Amniotic epithelial cell (primary cell): ENCODE data around the gene TLR3.

ENCODE experiments used
- DNase-seq: peaks from one replicate; pipeline ENCODE4 v3.0.0-alpha.2; 2010; ENCODE audit warnings: low read depth

TLR3 gene

GRCh38 chr4:186104890-186105646, 36.1 kb downstream of the TLR3 start:
- no peak for DNase-seq

- no peak for DNase-seq
These were observed 36.8 kb downstream of the TLR3 start for GRCh38 chr4:186105647-186106321.

GRCh38 chr4:186107947-186108346, 39.0 kb downstream of the TLR3 start:
- DNase-seq = no peak

DNA sequence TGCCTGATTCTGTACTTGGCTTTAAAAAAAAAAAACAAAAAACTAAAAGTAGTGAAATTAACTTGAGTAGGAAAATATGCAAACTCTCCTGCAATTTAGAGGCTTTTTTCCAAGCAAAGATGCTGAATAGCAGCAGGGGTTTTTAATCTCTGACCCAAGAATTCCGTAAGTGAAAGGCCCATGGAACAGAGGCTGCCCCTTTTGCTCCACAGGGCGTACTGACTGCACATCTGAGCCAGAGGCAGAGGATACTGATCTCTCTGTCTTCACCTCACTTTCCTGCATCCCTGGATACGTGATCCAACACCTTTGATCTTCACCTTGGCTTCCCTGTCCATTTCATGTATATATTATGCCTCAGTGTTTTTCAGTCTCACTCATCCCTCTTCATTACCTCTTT, 39.4 kb downstream of the TLR3 start:
- DNase-seq = no peak

DNA sequence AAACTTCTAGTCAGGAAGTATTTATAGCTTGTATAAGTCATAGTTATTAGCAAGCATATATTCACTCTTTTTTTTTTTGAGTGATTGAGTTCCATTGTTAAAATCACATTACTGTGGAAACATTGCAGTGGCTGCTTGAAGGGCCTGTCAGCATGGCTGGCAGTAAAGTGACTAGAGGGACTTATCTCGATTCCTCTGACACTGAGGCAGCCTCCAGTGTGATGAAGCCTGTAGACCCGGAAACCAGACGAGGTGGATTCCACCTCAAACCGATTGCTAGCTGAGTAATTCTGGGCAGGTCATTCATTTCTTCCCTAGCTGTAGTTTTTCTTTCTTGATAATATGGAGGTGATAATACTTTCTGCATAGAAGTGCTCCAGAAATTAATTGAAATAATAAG, 40.3 kb downstream of the TLR3 start:
- DNase-seq = no peak

DNA sequence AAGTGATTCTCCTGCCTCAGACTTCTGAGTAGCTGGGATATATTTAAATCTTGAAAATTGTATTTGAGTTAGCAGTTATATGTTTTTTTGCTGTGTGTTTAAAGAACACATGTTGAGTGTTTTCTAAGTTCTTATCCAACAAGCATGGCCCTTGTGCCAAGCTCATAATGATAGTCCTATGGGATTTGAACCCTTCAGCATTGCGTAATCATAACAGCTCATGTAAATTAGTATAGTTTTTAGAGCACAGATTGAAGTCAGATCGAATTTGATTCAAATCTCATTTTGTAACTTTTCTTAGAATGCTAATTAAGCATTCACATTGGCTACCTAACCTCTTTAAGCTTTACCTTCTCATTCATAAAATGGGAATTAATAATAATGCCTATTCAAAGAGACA, 47.7 kb downstream of the TLR3 start:
- DNase-seq = no peak

DNA sequence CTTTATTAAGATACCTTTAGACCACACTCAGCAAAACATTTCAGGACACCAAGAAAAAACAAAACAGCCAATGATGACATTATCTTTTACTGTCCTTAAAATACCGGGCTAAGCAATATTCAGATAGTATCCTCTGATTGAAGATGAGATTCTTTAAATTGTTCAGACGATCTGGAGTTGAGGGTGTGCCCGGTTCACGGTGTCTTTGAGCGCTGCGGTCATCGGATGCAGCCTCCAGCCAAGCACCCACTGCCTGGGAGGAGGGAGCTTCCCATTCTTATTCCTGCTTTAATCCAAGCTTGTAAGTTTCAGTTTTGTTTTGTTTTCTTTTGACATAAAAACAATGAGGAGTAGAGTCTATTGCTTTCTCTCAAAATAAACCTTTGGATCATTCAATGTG, 49.6 kb downstream of the TLR3 start:
- DNase-seq = no peak

- DNase-seq = no peak
These were observed 52.1 kb downstream of the TLR3 start for GRCh38 chr4:186121057-186121456.

GRCh38 chr4:186128842-186129241, 59.9 kb downstream of the TLR3 start:
- no peak for DNase-seq

- no peak for DNase-seq
These were observed 63.0 kb downstream of the TLR3 start for GRCh38 chr4:186131935-186132334.

DNA sequence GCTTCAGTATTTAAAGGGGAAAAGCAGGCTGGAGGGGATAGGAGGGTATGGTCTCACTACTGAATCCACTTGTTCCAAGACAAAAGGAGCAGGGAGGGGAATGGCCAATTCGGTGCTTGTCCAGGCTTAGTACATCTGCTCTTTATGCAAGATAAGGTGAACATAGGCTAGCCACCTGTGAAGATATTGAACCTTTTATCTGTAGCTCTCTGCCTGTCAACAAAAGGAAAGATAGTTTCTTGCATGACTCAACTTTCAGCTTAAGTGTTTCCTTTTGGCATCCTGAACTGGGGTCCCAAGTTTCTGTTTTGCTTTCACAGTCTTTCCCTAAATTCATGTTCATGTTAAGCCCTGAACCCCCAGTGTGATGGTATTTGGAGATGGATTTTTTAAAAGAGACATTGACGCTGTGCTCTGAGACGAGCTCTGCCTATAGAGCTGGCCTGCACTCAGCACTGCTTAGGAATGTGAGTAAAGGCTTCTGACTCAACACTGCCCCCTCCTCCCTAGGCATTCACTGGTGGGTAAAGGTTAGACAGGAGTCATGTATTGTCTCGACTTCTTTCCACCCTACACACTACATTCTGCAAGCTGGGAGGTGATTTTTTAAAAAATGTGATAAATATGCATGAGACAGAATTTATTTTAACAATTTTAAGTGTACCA, 63.8 kb downstream of the TLR3 start:
- peak; percentile 51 for DNase-seq

GRCh38 chr4:186134257-186134656, 65.3 kb downstream of the TLR3 start:
- DNase-seq = no peak

DNA sequence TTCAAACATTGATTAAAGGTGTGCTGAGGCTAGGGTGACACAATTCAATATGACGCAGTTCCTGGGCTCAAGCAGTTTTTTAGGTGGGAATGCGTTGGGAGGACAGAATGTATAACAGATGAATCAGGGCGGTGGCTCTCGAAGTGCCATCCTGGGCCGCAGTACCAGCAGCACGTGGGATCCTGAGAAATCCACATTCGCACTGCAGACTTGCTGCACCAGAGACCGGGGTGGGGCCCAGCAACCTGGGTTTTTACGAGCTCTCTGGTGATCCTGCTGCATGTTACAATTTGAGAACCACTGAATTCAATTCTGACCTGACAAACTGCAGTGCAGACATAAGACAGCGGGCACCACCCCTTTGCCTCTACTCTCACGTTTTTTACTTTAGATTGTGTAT, 65.9 kb downstream of the TLR3 start:
- no peak for DNase-seq

- DNase-seq = peak; percentile 13
These were observed 68.3 kb downstream of the TLR3 start for GRCh38 chr4:186137196-186137794.
